ENCODE data around the gene ANXA5. TPM values are rescaled to one million over a fixed set of nuclear protein-coding genes. Genes with fewer than 3 reads are reported as not detected.

The ANXA5 gene
- total and polyA plus RNA-seq, 2 experiments from 2014 or later, result 129 to 181 TPM

DNA sequence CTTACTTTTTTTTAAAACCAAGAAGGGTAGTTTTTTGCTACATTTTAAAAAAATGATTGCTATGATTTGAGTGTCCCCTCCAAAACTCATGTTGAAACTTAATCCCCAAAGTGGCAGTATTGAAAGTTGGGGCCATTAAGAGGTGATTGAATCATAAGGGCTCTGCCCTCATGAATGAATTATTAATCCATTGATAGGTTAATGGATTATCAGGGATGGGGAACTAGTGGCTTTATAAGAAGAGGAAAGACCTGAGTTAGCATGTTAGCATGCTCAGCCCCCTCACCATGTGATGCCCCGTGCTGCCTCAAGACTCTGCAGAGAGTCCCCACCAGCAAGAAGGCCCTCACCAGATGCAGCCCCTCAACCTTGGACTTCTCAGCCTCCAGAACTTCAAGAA, 37.2 kb upstream of the ANXA5 start:
- Histone ChIP-seq H3K27ac (ENCODE audit: low read depth) (no peak overlapping the region), H2AFZ (no peak overlapping the region), H3K9me2 (ENCODE audit: insufficient read depth) (no peaks in the 10 kb centered on the region), H3K4me1 (ENCODE audit: insufficient read depth) (no peaks in the 10 kb centered on the region), H3K79me2 (replicated peaks; ENCODE audit: insufficient read depth) (no peaks in the 10 kb centered on the region), H3F3A (replicated peaks; ENCODE audit: low read depth) (no peaks in the 10 kb centered on the region), H3K27me3 (ENCODE audit: insufficient read depth) (no peaks in the 10 kb centered on the region), H3K36me3 (ENCODE audit: insufficient read depth) (no peaks in the 10 kb centered on the region), H3K4me3 (no peak overlapping the region), H3K4me2 (no peak overlapping the region), H4K20me1 (replicated peaks; ENCODE audit: insufficient read depth) (no peaks in the 10 kb centered on the region)
- TF ChIP-seq JUNB (IDR thresholded peaks at IDR 0.05; ENCODE audit: unreplicated experiment) (no peak), NANOG (IDR thresholded peaks at IDR 0.05; ENCODE audit: borderline replicate concordance) (no peak), EZH2 (IDR thresholded peaks at IDR 0.05; ENCODE audit: low read depth, unreplicated experiment) (no peak), EZH2phosphoT487 (IDR thresholded peaks at IDR 0.05; ENCODE audit: unreplicated experiment) (no peak), CREB1 (CRISPR knock-in tag; IDR thresholded peaks at IDR 0.05; ENCODE audit: low read depth) (no peak), REST (IDR thresholded peaks at IDR 0.05; ENCODE audit: unreplicated experiment) (no peak), ZNF114 (CRISPR knock-in tag; IDR thresholded peaks at IDR 0.05) (no peak), ZNF462 (CRISPR knock-in tag; IDR thresholded peaks at IDR 0.05) (no peak), POLR2AphosphoS5 (IDR thresholded peaks at IDR 0.05; ENCODE audit: low read depth) (no peak), ZNF331 (CRISPR knock-in tag; IDR thresholded peaks at IDR 0.05; ENCODE audit: low read depth) (no peak), STAT1 (IDR thresholded peaks at IDR 0.05; ENCODE audit: unreplicated experiment) (no peak)
- TF ChIP-seq, protein P1, sequence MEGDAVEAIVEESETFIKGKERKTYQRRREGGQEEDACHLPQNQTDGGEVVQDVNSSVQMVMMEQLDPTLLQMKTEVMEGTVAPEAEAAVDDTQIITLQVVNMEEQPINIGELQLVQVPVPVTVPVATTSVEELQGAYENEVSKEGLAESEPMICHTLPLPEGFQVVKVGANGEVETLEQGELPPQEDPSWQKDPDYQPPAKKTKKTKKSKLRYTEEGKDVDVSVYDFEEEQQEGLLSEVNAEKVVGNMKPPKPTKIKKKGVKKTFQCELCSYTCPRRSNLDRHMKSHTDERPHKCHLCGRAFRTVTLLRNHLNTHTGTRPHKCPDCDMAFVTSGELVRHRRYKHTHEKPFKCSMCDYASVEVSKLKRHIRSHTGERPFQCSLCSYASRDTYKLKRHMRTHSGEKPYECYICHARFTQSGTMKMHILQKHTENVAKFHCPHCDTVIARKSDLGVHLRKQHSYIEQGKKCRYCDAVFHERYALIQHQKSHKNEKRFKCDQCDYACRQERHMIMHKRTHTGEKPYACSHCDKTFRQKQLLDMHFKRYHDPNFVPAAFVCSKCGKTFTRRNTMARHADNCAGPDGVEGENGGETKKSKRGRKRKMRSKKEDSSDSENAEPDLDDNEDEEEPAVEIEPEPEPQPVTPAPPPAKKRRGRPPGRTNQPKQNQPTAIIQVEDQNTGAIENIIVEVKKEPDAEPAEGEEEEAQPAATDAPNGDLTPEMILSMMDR (conservative IDR thresholded peaks at IDR 0.05; ENCODE audit: low read depth in 2 of 2), result no peak
- TF ChIP-seq, protein P2, sequence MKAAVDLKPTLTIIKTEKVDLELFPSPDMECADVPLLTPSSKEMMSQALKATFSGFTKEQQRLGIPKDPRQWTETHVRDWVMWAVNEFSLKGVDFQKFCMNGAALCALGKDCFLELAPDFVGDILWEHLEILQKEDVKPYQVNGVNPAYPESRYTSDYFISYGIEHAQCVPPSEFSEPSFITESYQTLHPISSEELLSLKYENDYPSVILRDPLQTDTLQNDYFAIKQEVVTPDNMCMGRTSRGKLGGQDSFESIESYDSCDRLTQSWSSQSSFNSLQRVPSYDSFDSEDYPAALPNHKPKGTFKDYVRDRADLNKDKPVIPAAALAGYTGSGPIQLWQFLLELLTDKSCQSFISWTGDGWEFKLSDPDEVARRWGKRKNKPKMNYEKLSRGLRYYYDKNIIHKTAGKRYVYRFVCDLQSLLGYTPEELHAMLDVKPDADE (IDR thresholded peaks at IDR 0.05), result no peak
- no peaks in the 10 kb centered on the region for H3K9me3 Mint-ChIP-seq
- ATAC-seq (no peak), DNase-seq (ENCODE audit: low spot score) (no peak)
- H3K4me3 Mint-ChIP-seq, result no peak overlapping the region
- H3K36me3 Mint-ChIP-seq (ENCODE audit: low read depth), result no peaks in the 10 kb centered on the region
- H3K4me1 Mint-ChIP-seq, result no peaks in the 10 kb centered on the region; the same call in 2 of the 3 replicates
- H3K27me3 Mint-ChIP-seq (ENCODE audit: insufficient read depth, low read depth, poor library complexity), result no peaks in the 10 kb centered on the region
- no peak overlapping the region for H3K27ac Mint-ChIP-seq
